A673 (cell line): Measurements from ENCODE around the gene PHACTR4.

Experiments
- EZH2 ChIP-seq: fragments of 200-600 bp; sonication (generic); IDR thresholded peaks from 2 replicates; pipeline ENCODE4 v1.6.1; 2017; ENCODE audit warnings: borderline replicate concordance, low read depth, mild to moderate bottlenecking, mixed read lengths, antibody characterized with exemption, low read length; ENCODE audit not compliant: poor library complexity, severe bottlenecking
- TF ChIP-seq, protein P1 (sequence below): fragments of 300-800, 200-600 bp; sonication (generic); conservative IDR thresholded peaks from 2 replicates; pipeline ENCODE4 v1.5.1; 2017; ENCODE audit warnings: low read depth, mild to moderate bottlenecking, antibody characterized with exemption, low read length, moderate library complexity, mixed read lengths

DNA sequence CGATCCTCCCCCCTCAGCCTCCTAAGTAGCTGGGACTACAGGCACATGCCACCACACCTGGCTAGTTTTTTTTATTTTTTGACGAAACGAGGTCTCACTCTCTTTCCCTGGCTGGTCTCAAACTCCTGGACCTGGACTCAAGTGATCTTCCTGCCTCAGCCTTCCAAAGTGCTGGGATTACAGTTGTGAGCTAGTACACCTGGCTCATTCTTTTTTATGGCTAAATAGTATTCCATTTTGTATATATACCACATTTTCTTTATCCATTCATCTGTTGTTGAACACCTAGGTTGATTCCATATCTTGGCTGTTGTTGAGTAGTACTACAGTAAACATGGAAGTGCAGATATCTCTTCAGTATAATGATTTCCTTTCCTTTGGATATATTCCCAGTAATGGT lies 74.0 kb downstream of the PHACTR4 start:
- TF ChIP-seq, protein P1, sequence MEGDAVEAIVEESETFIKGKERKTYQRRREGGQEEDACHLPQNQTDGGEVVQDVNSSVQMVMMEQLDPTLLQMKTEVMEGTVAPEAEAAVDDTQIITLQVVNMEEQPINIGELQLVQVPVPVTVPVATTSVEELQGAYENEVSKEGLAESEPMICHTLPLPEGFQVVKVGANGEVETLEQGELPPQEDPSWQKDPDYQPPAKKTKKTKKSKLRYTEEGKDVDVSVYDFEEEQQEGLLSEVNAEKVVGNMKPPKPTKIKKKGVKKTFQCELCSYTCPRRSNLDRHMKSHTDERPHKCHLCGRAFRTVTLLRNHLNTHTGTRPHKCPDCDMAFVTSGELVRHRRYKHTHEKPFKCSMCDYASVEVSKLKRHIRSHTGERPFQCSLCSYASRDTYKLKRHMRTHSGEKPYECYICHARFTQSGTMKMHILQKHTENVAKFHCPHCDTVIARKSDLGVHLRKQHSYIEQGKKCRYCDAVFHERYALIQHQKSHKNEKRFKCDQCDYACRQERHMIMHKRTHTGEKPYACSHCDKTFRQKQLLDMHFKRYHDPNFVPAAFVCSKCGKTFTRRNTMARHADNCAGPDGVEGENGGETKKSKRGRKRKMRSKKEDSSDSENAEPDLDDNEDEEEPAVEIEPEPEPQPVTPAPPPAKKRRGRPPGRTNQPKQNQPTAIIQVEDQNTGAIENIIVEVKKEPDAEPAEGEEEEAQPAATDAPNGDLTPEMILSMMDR, result no peak
- TF ChIP-seq EZH2, result no peak
